ENCODE data around the gene CALHM1. TPM values are rescaled to one million over a fixed set of nuclear protein-coding genes. Genes with fewer than 3 reads are reported as not detected.

Gene CALHM1
- total and polyA plus RNA-seq, 2 of the 13 experiments (the other 11 are each of a cell fraction or from before 2014, with no cell fraction given), result 0.04 TPM; not detected in 1

DNA sequence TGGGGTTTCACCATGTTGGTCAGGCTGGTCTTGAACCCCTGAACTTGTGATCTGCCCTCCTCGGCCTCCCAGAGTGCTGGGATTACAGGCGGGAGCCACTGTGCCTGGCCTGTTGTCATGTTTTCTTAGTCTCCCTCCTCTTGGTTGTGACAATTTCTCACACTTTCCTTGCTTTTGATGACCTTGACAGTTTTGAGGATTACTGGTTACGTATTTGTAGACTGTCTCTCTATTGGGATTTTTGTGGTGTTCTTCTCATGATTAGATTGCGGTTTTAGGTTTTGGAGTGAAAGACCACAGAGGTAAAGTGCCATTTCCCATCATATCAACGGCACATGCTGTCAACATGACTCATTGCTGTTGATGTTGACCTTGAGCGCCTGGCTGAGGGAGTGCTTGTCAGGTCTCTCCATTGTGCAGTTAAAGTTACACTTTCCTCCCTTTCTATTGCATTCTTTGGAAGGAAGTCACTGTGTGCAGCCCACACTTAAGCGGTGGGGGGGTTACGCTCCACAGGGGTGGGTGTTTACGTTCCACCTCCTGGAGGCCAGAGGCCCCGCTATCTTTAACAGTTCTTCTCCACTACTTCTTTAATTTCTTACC lies 45.6 kb upstream of the CALHM1 start (continued):
- TF ChIP-seq RARA (CRISPR knock-in tag; IDR thresholded peaks at IDR 0.05), result peak; percentile 85
- TF ChIP-seq, protein P1, sequence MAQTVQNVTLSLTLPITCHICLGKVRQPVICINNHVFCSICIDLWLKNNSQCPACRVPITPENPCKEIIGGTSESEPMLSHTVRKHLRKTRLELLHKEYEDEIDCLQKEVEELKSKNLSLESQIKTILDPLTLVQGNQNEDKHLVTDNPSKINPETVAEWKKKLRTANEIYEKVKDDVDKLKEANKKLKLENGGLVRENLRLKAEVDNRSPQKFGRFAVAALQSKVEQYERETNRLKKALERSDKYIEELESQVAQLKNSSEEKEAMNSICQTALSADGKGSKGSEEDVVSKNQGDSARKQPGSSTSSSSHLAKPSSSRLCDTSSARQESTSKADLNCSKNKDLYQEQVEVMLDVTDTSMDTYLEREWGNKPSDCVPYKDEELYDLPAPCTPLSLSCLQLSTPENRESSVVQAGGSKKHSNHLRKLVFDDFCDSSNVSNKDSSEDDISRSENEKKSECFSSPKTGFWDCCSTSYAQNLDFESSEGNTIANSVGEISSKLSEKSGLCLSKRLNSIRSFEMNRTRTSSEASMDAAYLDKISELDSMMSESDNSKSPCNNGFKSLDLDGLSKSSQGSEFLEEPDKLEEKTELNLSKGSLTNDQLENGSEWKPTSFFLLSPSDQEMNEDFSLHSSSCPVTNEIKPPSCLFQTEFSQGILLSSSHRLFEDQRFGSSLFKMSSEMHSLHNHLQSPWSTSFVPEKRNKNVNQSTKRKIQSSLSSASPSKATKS (CRISPR knock-in tag; IDR thresholded peaks at IDR 0.05), result no peak
- peak; percentile 70 for TF ChIP-seq BCL6 (CRISPR knock-in tag; IDR thresholded peaks at IDR 0.05)
- no peak for TF ChIP-seq GFI1 (CRISPR knock-in tag; IDR thresholded peaks at IDR 0.05; ENCODE audit: borderline replicate concordance)
- no peak for TF ChIP-seq ZNF468 (CRISPR knock-in tag; IDR thresholded peaks at IDR 0.05)
- TF ChIP-seq, protein P2, sequence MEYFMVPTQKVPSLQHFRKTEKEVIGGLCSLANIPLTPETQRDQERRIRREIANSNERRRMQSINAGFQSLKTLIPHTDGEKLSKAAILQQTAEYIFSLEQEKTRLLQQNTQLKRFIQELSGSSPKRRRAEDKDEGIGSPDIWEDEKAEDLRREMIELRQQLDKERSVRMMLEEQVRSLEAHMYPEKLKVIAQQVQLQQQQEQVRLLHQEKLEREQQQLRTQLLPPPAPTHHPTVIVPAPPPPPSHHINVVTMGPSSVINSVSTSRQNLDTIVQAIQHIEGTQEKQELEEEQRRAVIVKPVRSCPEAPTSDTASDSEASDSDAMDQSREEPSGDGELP (IDR thresholded peaks at IDR 0.05; ENCODE audit: borderline replicate concordance, low read depth), result peak; percentile 38; the same call in 1 of the 2 replicates
- TF ChIP-seq MATR3 (CRISPR knock-in tag; IDR thresholded peaks at IDR 0.05), result no peak
- TF ChIP-seq, protein P3, sequence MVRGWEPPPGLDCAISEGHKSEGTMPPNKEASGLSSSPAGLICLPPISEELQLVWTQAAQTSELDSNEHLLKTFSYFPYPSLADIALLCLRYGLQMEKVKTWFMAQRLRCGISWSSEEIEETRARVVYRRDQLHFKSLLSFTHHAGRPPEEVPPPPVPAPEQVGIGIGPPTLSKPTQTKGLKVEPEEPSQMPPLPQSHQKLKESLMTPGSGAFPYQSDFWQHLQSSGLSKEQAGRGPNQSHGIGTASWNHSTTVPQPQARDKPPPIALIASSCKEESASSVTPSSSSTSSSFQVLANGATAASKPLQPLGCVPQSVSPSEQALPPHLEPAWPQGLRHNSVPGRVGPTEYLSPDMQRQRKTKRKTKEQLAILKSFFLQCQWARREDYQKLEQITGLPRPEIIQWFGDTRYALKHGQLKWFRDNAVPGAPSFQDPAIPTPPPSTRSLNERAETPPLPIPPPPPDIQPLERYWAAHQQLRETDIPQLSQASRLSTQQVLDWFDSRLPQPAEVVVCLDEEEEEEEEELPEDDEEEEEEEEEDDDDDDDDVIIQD (CRISPR knock-in tag; IDR thresholded peaks at IDR 0.05; ENCODE audit: low read depth), result 0 out of 2 replicates have a peak, but pooled peaks have one; percentile 30
- TF ChIP-seq, protein P4, sequence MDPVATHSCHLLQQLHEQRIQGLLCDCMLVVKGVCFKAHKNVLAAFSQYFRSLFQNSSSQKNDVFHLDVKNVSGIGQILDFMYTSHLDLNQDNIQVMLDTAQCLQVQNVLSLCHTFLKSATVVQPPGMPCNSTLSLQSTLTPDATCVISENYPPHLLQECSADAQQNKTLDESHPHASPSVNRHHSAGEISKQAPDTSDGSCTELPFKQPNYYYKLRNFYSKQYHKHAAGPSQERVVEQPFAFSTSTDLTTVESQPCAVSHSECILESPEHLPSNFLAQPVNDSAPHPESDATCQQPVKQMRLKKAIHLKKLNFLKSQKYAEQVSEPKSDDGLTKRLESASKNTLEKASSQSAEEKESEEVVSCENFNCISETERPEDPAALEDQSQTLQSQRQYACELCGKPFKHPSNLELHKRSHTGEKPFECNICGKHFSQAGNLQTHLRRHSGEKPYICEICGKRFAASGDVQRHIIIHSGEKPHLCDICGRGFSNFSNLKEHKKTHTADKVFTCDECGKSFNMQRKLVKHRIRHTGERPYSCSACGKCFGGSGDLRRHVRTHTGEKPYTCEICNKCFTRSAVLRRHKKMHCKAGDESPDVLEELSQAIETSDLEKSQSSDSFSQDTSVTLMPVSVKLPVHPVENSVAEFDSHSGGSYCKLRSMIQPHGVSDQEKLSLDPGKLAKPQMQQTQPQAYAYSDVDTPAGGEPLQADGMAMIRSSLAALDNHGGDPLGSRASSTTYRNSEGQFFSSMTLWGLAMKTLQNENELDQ (CRISPR knock-in tag; IDR thresholded peaks at IDR 0.05; ENCODE audit: borderline replicate concordance), result no peak
- no peak for TF ChIP-seq ZEB1 (IDR thresholded peaks at IDR 0.05; ENCODE audit: insufficient replicate concordance, low read depth)
- no peak for TF ChIP-seq TRIM24 (CRISPR knock-in tag; IDR thresholded peaks at IDR 0.05)
- peak; percentile 94 for TF ChIP-seq FOSL1 (CRISPR knock-in tag; IDR thresholded peaks at IDR 0.05; ENCODE audit: borderline replicate concordance)
- no peak for TF ChIP-seq ZNF563 (CRISPR knock-in tag; IDR thresholded peaks at IDR 0.05)
- TF ChIP-seq ARNTL (CRISPR knock-in tag; IDR thresholded peaks at IDR 0.05), result no peak
- TF ChIP-seq REL (CRISPR knock-in tag; conservative IDR thresholded peaks at IDR 0.05), result no peak
- peak; percentile 82 for TF ChIP-seq HOXA5 (CRISPR knock-in tag; IDR thresholded peaks at IDR 0.05)
- TF ChIP-seq CEBPB (IDR thresholded peaks at IDR 0.05; ENCODE audit: borderline replicate concordance, low read depth, low read length), result no peak
- TF ChIP-seq NONO (IDR thresholded peaks at IDR 0.05), result no peak
- TF ChIP-seq NONO (CRISPR knock-in tag; conservative IDR thresholded peaks at IDR 0.05), result no peak
- TF ChIP-seq ZNF230 (CRISPR knock-in tag; IDR thresholded peaks at IDR 0.05), result no peak
- no peak for TF ChIP-seq CC2D1A (CRISPR knock-in tag; IDR thresholded peaks at IDR 0.05)
- TF ChIP-seq ZNF644 (CRISPR knock-in tag; IDR thresholded peaks at IDR 0.05; ENCODE audit: low read depth), result no peak
- TF ChIP-seq EED (CRISPR knock-in tag; IDR thresholded peaks at IDR 0.05), result no peak
- TF ChIP-seq FOXA3 (CRISPR knock-in tag; IDR thresholded peaks at IDR 0.05), result peak; percentile 95
- no peak for TF ChIP-seq PHB2 (IDR thresholded peaks at IDR 0.05; ENCODE audit: partially characterized antibody)
- no peak for TF ChIP-seq TOPORS (CRISPR knock-in tag; IDR thresholded peaks at IDR 0.05)

All from HepG2 (cell line).